GM12878 (cell line): Measurements from ENCODE around the gene UMAD1. TPM values are rescaled to one million over a fixed set of nuclear protein-coding genes. Genes with fewer than 3 reads are reported as not detected.

Experiments
- BHLHE40 ChIP-seq, 2 experiments: fragments of 450-650 bp in 1 of 2; IDR thresholded peaks; 2 replicates each; pipeline ENCODE4 v1.6.1; 2011 to 2017; ENCODE audit warnings: low read depth in 2 of 2, borderline replicate concordance in 1 of 2, improper control_type of control experiment in 1 of 2, low read length in 1 of 2, mild to moderate bottlenecking in 1 of 2
- CHD2 ChIP-seq: IDR thresholded peaks from 2 replicates; pipeline ENCODE4 v1.6.1; 2011; ENCODE audit warnings: low read depth, low read length, improper control_type of control experiment, borderline replicate concordance
- ETV6 ChIP-seq, 2 experiments: fragments of 450-650 bp in 1 of 2; IDR thresholded peaks in 1 of 2; conservative IDR thresholded peaks in 1 of 2; 2 replicates each; pipeline ENCODE4 v1.6.1; 2014; ENCODE audit warnings: antibody characterized with exemption in 1 of 2, borderline replicate concordance in 1 of 2, low read depth in 1 of 2, mild to moderate bottlenecking in 1 of 2, moderate library complexity in 1 of 2
- FOXK2 ChIP-seq: fragments of 450-650 bp; IDR thresholded peaks from 2 replicates; pipeline ENCODE4 v1.6.1; 2017; ENCODE audit warnings: mild to moderate bottlenecking, moderate library complexity
- HDGF ChIP-seq: fragments of 450-650 bp; IDR thresholded peaks from 2 replicates; pipeline ENCODE4 v1.6.1; 2016; ENCODE audit warnings: antibody characterized with exemption
- IKZF2 ChIP-seq, 2 experiments: fragments of 450-650 bp; IDR thresholded peaks; 2 replicates each; pipeline ENCODE4 v1.6.1; 2017; ENCODE audit warnings: mild to moderate bottlenecking in 2 of 2, moderate library complexity in 2 of 2
- KLF5 ChIP-seq: fragments of 450-650 bp; IDR thresholded peaks from 2 replicates; pipeline ENCODE4 v1.6.1; 2014; ENCODE audit warnings: mild to moderate bottlenecking; ENCODE audit not compliant: partially characterized antibody
- NBN ChIP-seq: fragments of 450-650 bp; IDR thresholded peaks from 2 replicates; pipeline ENCODE4 v1.6.1; 2016
- NR2C1 ChIP-seq: fragments of 450-650 bp; IDR thresholded peaks from 2 replicates; pipeline ENCODE4 v1.6.1; 2017; ENCODE audit warnings: antibody characterized with exemption, mild to moderate bottlenecking, moderate library complexity
- RB1 ChIP-seq: fragments of 450-650 bp; formaldehyde crosslinking; IDR thresholded peaks from 2 replicates; pipeline ENCODE4 v1.6.1; 2017; ENCODE audit warnings: mild to moderate bottlenecking, borderline replicate concordance
- SMAD1 ChIP-seq: fragments of 450-650 bp; IDR thresholded peaks from 2 replicates; pipeline ENCODE4 v1.6.1; 2018; ENCODE audit warnings: mild to moderate bottlenecking, low read depth; ENCODE audit not compliant: partially characterized antibody
- STAT3 ChIP-seq: IDR thresholded peaks from 2 replicates; pipeline ENCODE4 v1.6.1; 2011; ENCODE audit warnings: low read depth, low read length, improper control_type of control experiment
- SUPT20H ChIP-seq: IDR thresholded peaks from 2 replicates; pipeline ENCODE4 v1.6.1; 2011; ENCODE audit warnings: low read depth, mild to moderate bottlenecking, low read length, moderate library complexity, borderline replicate concordance; ENCODE audit not compliant: control insufficient read depth
- TAF1 ChIP-seq: IDR thresholded peaks from 2 replicates; pipeline ENCODE4 v1.6.1; 2011; ENCODE audit warnings: mild to moderate bottlenecking, low read depth, low read length, borderline replicate concordance
- TBL1XR1 ChIP-seq: IDR thresholded peaks from 2 replicates; pipeline ENCODE4 v1.6.1; 2012; ENCODE audit warnings: low read depth, low read length, improper control_type of control experiment
- ZNF274 ChIP-seq: IDR thresholded peaks from one replicate; pipeline ENCODE4 v1.8.0; 2011; ENCODE audit not compliant: insufficient read length, insufficient read depth
- ZZZ3 ChIP-seq: IDR thresholded peaks from 2 replicates; pipeline ENCODE4 v1.6.1; 2011; ENCODE audit warnings: low read depth; ENCODE audit not compliant: control insufficient read depth, insufficient read length
- polyA plus RNA-seq, 11 experiments: library from polyadenylated mRNA; depleted of rRNA in 4 of 11; unstranded in 6 of 11; stranded (reverse) in 5 of 11; fragments of >200 nt; fragmentation: Nextera tagmentation in 4 of 11; fragmentation: Illumina TruSeq in 1 of 11; extraction: Ambion mirVana in 4 of 11; extraction: Trizol in 1 of 11; gene quantifications; 1 replicate in 1 of 11; 2 replicates in 10 of 11; pipeline versions ENCODE4 v1.2.1 to v1.2.3, GENCODE V29; 2011 to 2016; ENCODE audit warnings: inconsistent platforms in 2 of 11, missing spikeins in 2 of 11, low read depth in 1 of 11
- total RNA-seq, 4 experiments: library from RNA; depleted of rRNA in 3 of 4; stranded (reverse); fragments of >200 nt in 3 of 4; fragmentation: Illumina TruSeq in 1 of 4; extraction: Trizol in 1 of 4; gene quantifications; 2 replicates each; pipeline versions ENCODE4 v1.2.1 to v1.2.3, GENCODE V29; 2013 to 2021
- TF ChIP-seq, protein P1 (sequence below): fragments of 450-650 bp; IDR thresholded peaks from 2 replicates; pipeline ENCODE4 v1.6.1; 2017; ENCODE audit warnings: mild to moderate bottlenecking, low read depth, inconsistent platforms; ENCODE audit not compliant: poor library complexity, severe bottlenecking
- TF ChIP-seq, protein P2 (sequence below): fragments of 450-650 bp; conservative IDR thresholded peaks from 2 replicates; pipeline ENCODE4 v1.6.1; 2017; ENCODE audit warnings: mild to moderate bottlenecking, moderate library complexity
- TF ChIP-seq, protein P3 (sequence below): fragments of 450-650 bp; formaldehyde crosslinking; IDR thresholded peaks from 2 replicates; pipeline ENCODE4 v1.5.0; 2022; ENCODE audit warnings: mild to moderate bottlenecking, missing genetic modification characterization

The UMAD1 gene
- total and polyA plus RNA-seq, 10 of the 15 experiments (the other 5 are each of a cell fraction or from before 2014, with no cell fraction given) = 6.0 to 28.6 (median 9.3) TPM

DNA sequence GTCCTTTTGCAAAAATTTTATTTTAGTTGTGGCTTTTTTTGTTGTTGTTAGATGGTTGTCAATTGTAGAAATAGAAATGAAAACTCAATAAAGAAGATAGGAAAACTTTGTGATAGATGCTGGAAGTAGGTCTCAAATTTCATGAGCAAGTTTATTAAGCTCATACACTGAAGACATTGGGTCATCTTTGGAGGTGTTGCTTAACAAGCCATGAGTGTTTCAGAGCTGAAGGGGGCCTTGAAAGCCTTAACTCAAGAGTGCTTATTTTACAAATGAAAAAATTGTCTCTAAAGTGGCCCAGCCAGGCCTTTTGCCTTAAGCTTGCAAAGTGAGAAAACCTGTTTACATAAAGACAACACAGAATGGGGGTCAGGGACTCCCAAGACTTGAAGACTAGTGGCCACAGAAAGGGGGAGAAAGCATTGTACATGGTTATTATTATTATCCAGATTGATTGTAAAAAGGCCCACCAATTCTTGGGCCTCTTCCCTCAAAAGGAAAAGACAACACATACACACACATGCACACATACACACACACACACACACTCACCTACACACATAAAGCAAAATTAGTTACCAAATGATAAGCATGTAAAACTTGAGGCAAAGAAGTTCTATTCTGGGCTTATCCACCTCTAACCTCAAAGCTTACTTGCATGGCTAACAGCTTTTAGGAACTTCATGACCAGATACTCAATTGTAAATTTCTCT, 278.3 kb downstream of the UMAD1 start (continued):
- TF ChIP-seq, protein P1, sequence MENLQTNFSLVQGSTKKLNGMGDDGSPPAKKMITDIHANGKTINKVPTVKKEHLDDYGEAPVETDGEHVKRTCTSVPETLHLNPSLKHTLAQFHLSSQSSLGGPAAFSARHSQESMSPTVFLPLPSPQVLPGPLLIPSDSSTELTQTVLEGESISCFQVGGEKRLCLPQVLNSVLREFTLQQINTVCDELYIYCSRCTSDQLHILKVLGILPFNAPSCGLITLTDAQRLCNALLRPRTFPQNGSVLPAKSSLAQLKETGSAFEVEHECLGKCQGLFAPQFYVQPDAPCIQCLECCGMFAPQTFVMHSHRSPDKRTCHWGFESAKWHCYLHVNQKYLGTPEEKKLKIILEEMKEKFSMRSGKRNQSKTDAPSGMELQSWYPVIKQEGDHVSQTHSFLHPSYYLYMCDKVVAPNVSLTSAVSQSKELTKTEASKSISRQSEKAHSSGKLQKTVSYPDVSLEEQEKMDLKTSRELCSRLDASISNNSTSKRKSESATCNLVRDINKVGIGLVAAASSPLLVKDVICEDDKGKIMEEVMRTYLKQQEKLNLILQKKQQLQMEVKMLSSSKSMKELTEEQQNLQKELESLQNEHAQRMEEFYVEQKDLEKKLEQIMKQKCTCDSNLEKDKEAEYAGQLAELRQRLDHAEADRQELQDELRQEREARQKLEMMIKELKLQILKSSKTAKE = peak; percentile 45
- no peak for TF ChIP-seq SUPT20H
- 0 out of 4 replicates have a peak, but pooled peaks of 1 of the 2 experiments have one; percentile 17 for TF ChIP-seq ETV6 (conservative IDR thresholded peaks at IDR 0.05 in 1 of 2, IDR thresholded peaks at IDR 0.05 in 1 of 2; ENCODE audit: borderline replicate concordance in 1 of 2, low read depth in 1 of 2)
- 0 out of 4 replicates have a peak, but pooled peaks of 1 of the 2 experiments have one; percentile 30 for TF ChIP-seq BHLHE40 (IDR thresholded peaks at IDR 0.05; ENCODE audit: borderline replicate concordance in 1 of 2, low read depth in 2 of 2, low read length in 1 of 2)
- TF ChIP-seq NBN = peak; percentile 84
- no peak for TF ChIP-seq ZZZ3
- TF ChIP-seq CHD2 = peak; percentile 52; the same call in 1 of the 2 replicates
- TF ChIP-seq STAT3 = no peak
- no peak for TF ChIP-seq SMAD1
- no peak; the same call in 1 of the 2 replicates for TF ChIP-seq HDGF
- TF ChIP-seq TAF1 = no peak
- TF ChIP-seq, protein P2, sequence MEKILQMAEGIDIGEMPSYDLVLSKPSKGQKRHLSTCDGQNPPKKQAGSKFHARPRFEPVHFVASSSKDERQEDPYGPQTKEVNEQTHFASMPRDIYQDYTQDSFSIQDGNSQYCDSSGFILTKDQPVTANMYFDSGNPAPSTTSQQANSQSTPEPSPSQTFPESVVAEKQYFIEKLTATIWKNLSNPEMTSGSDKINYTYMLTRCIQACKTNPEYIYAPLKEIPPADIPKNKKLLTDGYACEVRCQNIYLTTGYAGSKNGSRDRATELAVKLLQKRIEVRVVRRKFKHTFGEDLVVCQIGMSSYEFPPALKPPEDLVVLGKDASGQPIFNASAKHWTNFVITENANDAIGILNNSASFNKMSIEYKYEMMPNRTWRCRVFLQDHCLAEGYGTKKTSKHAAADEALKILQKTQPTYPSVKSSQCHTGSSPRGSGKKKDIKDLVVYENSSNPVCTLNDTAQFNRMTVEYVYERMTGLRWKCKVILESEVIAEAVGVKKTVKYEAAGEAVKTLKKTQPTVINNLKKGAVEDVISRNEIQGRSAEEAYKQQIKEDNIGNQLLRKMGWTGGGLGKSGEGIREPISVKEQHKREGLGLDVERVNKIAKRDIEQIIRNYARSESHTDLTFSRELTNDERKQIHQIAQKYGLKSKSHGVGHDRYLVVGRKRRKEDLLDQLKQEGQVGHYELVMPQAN = no peak
- TF ChIP-seq RB1 = no peak
- TF ChIP-seq TBL1XR1 = peak; percentile 84
- no peak for TF ChIP-seq KLF5
- TF ChIP-seq, protein P3, sequence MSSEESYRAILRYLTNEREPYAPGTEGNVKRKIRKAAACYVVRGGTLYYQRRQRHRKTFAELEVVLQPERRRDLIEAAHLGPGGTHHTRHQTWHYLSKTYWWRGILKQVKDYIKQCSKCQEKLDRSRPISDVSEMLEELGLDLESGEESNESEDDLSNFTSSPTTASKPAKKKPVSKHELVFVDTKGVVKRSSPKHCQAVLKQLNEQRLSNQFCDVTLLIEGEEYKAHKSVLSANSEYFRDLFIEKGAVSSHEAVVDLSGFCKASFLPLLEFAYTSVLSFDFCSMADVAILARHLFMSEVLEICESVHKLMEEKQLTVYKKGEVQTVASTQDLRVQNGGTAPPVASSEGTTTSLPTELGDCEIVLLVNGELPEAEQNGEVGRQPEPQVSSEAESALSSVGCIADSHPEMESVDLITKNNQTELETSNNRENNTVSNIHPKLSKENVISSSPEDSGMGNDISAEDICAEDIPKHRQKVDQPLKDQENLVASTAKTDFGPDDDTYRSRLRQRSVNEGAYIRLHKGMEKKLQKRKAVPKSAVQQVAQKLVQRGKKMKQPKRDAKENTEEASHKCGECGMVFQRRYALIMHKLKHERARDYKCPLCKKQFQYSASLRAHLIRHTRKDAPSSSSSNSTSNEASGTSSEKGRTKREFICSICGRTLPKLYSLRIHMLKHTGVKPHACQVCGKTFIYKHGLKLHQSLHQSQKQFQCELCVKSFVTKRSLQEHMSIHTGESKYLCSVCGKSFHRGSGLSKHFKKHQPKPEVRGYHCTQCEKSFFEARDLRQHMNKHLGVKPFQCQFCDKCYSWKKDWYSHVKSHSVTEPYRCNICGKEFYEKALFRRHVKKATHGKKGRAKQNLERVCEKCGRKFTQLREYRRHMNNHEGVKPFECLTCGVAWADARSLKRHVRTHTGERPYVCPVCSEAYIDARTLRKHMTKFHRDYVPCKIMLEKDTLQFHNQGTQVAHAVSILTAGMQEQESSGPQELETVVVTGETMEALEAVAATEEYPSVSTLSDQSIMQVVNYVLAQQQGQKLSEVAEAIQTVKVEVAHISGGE (CRISPR knock-in tag) = no peak
- no peak for TF ChIP-seq NR2C1
- TF ChIP-seq IKZF2 (IDR thresholded peaks at IDR 0.05) = peak; percentile 79 to 82; a peak in 2 of 4 replicates
- TF ChIP-seq ZNF274 = no peak
- no peak for TF ChIP-seq FOXK2
